Hepatocyte (in vitro differentiated cells): ENCODE results near the gene MRPL33. TPM values are rescaled to one million over a fixed set of nuclear protein-coding genes. Genes with fewer than 3 reads are reported as not detected.

Experiments
- DNase-seq: peaks from one replicate; pipeline ENCODE4 v3.0.0-alpha.2; 2016; ENCODE audit warnings: low spot score
- H2AFZ ChIP-seq: fragments of 200-600 bp; sonication (generic); 2 replicates; pipeline ENCODE4 v1.6.0; 2016; ENCODE audit warnings: antibody characterized with exemption, mild to moderate bottlenecking
- H3K27ac ChIP-seq: fragments of 200-600 bp; sonication (generic); 2 replicates; pipeline ENCODE4 v1.5.1; 2016; ENCODE audit warnings: mild to moderate bottlenecking
- H3K27me3 ChIP-seq: fragments of 200-600 bp; sonication (generic); 2 replicates; pipeline ENCODE4 v1.6.1; 2016
- H3K36me3 ChIP-seq: fragments of 200-600 bp; sonication (generic); replicated peaks from 2 replicates; pipeline ENCODE4 v1.5.1; 2016; ENCODE audit warnings: low read depth; ENCODE audit not compliant: insufficient read depth
- H3K4me1 ChIP-seq: fragments of 200-600 bp; sonication (generic); 2 replicates; pipeline ENCODE4 v1.5.1; 2016; ENCODE audit warnings: mild to moderate bottlenecking, moderate library complexity; ENCODE audit not compliant: insufficient read depth
- H3K4me2 ChIP-seq: fragments of 200-600 bp; sonication (generic); 2 replicates; pipeline ENCODE4 v1.6.0; 2016
- H3K4me3 ChIP-seq: fragments of 200-600 bp; sonication (generic); 2 replicates; pipeline ENCODE4 v1.5.1; 2016; ENCODE audit warnings: mild to moderate bottlenecking
- H3K79me2 ChIP-seq: fragments of 200-600 bp; sonication (generic); 2 replicates; pipeline ENCODE4 v1.6.0; 2017; ENCODE audit warnings: mild to moderate bottlenecking
- H3K9me2 ChIP-seq: fragments of 200-600 bp; sonication (generic); replicated peaks from 2 replicates; pipeline ENCODE4 v1.6.0; 2017; ENCODE audit warnings: mild to moderate bottlenecking; ENCODE audit not compliant: insufficient read depth
- H3K9me3 ChIP-seq: fragments of 200-600 bp; sonication (generic); 2 replicates; pipeline ENCODE4 v1.5.1; 2016; ENCODE audit warnings: low read depth, mild to moderate bottlenecking
- H4K20me1 ChIP-seq: fragments of 200-600 bp; sonication (generic); 2 replicates; pipeline ENCODE4 v1.6.0; 2016; ENCODE audit warnings: mild to moderate bottlenecking; ENCODE audit not compliant: insufficient read depth, poor library complexity, severe bottlenecking
- EZH2 ChIP-seq: fragments of 200-600 bp; sonication (generic); IDR thresholded peaks from 2 replicates; pipeline ENCODE4 v1.6.1; 2016; ENCODE audit warnings: antibody characterized with exemption, mild to moderate bottlenecking, borderline replicate concordance
- EZH2phosphoT487 ChIP-seq: fragments of 200-600 bp; sonication (generic); IDR thresholded peaks from one replicate; pipeline ENCODE4 v1.6.1; 2018; ENCODE audit warnings: antibody characterized with exemption, mild to moderate bottlenecking, low read depth, moderate library complexity; ENCODE audit not compliant: unreplicated experiment, severe bottlenecking
- WGBS: methylation state at CpG from one replicate; pipeline ENCODE4 v1.1.6; 2016; ENCODE audit warnings: low lambda C conversion rate; ENCODE audit errors: missing lambda C conversion rate; 5-methylcytosine and 5-hydroxymethylcytosine counted together
- polyA plus RNA-seq: library from polyadenylated mRNA; unstranded; fragments of >200 nt; fragmentation: Nextera tagmentation; extraction: Ambion mirVana; gene quantifications from 2 replicates; pipeline ENCODE4 v1.2.1, GENCODE V29; 2016
- total RNA-seq: library from RNA; depleted of rRNA; stranded (reverse); fragments of >200 nt; gene quantifications from 2 replicates; pipeline ENCODE4 v1.2.3, GENCODE V29; 2014
- TF ChIP-seq, protein P1 (sequence below): fragments of 200-600 bp; sonication (generic); IDR thresholded peaks from 2 replicates; pipeline ENCODE4 v1.5.1; 2016; ENCODE audit warnings: antibody characterized with exemption, mild to moderate bottlenecking; ENCODE audit not compliant: poor library complexity

MRPL33 gene
- total and polyA plus RNA-seq, 2 experiments from 2014 or later: 148 to 311 TPM

DNA sequence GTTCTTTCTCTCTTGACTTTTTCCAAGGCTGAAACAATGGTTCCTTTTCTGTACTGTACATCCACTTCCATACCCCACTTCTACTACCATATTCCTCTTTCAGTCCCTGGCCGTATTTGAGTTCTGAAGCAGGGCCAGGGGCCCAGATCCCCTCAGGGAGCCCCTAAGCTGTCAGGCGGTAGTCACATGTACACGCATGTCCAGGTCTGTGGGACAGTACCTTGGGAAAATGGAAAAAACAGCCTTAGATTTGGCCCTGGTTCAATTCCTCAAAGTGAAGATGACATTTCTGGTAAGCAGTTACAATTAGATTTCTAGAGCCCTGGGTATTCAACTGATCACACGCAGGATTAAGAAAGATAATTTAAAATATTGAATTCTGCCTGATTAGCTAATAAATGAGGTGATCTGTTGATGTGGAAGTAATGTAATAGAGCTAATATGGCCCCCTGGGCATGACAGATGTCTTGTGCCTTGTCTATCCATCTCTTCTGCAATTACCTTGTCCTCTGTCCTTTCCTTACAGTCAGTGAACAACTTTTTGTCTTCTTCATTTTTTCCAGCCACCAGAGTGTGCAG, 44.4 kb downstream of the MRPL33 start:
- Histone ChIP-seq H3K4me3 (no peak overlapping the region), H3K4me1 (no peaks in the 10 kb centered on the region), H4K20me1 (no peaks in the 10 kb centered on the region), H3K27me3 (no peaks in the 10 kb centered on the region), H3K9me2 (no peaks in the 10 kb centered on the region), H3K4me2 (no peak overlapping the region), H3K9me3 (no peaks in the 10 kb centered on the region), H3K79me2 (no peaks in the 10 kb centered on the region), H3K36me3 (no peaks in the 10 kb centered on the region), H2AFZ (no peak overlapping the region), H3K27ac (no peak overlapping the region)
- no peak for DNase-seq
- TF ChIP-seq EZH2 (no peak), EZH2phosphoT487 (no peak)
- TF ChIP-seq, protein P1, sequence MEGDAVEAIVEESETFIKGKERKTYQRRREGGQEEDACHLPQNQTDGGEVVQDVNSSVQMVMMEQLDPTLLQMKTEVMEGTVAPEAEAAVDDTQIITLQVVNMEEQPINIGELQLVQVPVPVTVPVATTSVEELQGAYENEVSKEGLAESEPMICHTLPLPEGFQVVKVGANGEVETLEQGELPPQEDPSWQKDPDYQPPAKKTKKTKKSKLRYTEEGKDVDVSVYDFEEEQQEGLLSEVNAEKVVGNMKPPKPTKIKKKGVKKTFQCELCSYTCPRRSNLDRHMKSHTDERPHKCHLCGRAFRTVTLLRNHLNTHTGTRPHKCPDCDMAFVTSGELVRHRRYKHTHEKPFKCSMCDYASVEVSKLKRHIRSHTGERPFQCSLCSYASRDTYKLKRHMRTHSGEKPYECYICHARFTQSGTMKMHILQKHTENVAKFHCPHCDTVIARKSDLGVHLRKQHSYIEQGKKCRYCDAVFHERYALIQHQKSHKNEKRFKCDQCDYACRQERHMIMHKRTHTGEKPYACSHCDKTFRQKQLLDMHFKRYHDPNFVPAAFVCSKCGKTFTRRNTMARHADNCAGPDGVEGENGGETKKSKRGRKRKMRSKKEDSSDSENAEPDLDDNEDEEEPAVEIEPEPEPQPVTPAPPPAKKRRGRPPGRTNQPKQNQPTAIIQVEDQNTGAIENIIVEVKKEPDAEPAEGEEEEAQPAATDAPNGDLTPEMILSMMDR: no peak
- 93% methylated on average over 4 of the region's 4 CpGs for WGBS

DNA sequence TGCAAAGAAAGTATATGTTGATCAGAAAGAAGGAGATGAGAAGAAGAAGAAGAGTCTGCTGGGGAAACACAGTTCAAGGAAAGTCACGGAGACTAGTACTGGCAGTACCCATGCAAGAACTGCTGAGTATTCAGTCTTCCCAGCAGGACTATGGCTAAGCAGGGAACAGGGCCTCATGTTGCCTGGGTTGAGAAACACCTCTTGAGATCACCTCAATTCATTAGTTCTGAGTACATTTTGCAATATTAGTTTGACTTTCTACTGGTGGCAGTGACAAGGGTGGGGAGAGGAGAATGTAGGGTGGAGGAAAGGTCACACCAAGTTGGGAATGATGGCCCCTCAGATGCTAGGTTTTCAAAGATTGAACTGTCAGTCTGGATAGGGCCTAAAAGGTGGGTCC, 50.5 kb downstream of the MRPL33 start:
- H3K4me3 ChIP-seq: no peak overlapping the region
- no peaks in the 10 kb centered on the region for H3K36me3 ChIP-seq
- no peaks in the 10 kb centered on the region for H3K27me3 ChIP-seq
- H2AFZ ChIP-seq: no peak overlapping the region
- TF ChIP-seq, protein P1: no peak
- no peak for TF ChIP-seq EZH2
- no peak for TF ChIP-seq EZH2phosphoT487
- 89% methylated on average over 1 of the region's 1 CpG for WGBS
- H3K4me1 ChIP-seq: no peaks in the 10 kb centered on the region
- peak overlapping the region; percentile 37 for H3K27ac ChIP-seq
- no peak overlapping the region for H3K4me2 ChIP-seq
- DNase-seq: peak; percentile 30
- no peaks in the 10 kb centered on the region for H3K79me2 ChIP-seq
- no peaks in the 10 kb centered on the region for H4K20me1 ChIP-seq
- no peaks in the 10 kb centered on the region for H3K9me2 ChIP-seq
- peaks cover 5% of the 10 kb centered on the region for H3K9me3 ChIP-seq

DNA sequence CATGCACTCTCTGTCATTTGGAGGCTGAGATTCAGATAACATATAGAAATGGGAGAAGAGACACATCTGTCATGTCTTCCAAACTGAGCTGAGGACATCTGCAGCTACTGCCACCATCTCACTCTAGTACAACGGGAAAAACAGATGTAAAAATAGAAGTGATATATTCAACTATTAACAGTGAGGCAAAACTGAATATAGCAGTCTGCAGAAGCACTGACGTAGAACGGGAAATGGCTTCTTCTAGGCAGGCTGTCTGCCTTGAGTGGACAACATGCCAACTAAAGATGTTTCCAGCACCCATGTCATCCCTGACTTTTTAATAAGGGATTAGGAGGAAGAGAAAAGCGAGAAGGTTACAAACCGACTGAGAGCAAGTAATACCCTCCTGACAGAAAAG, 51.6 kb downstream of the MRPL33 start:
- H3K4me3 ChIP-seq: no peak overlapping the region
- H3K4me1 ChIP-seq: no peaks in the 10 kb centered on the region
- TF ChIP-seq, protein P1: no peak
- TF ChIP-seq EZH2: no peak
- TF ChIP-seq EZH2phosphoT487: no peak
- no peaks in the 10 kb centered on the region for H3K79me2 ChIP-seq
- no peak overlapping the region for H3K4me2 ChIP-seq
- H3K9me3 ChIP-seq: peaks cover 5% of the 10 kb centered on the region
- H4K20me1 ChIP-seq: no peaks in the 10 kb centered on the region
- no peak overlapping the region for H3K27ac ChIP-seq
- H3K27me3 ChIP-seq: no peaks in the 10 kb centered on the region
- DNase-seq: no peak
- H2AFZ ChIP-seq: no peak overlapping the region
- H3K36me3 ChIP-seq: no peaks in the 10 kb centered on the region
- WGBS: 91% methylated on average over 5 of the region's 5 CpGs
- H3K9me2 ChIP-seq: no peaks in the 10 kb centered on the region

GRCh38 chr2:27823569-27823968, 52.0 kb downstream of the MRPL33 start:
- Histone ChIP-seq H3K79me2 (no peaks in the 10 kb centered on the region), H3K36me3 (no peaks in the 10 kb centered on the region), H3K9me2 (no peaks in the 10 kb centered on the region), H3K27ac (no peak overlapping the region), H3K27me3 (no peaks in the 10 kb centered on the region), H4K20me1 (no peaks in the 10 kb centered on the region), H3K4me1 (no peaks in the 10 kb centered on the region), H3K4me2 (no peak overlapping the region), H2AFZ (no peak overlapping the region), H3K4me3 (no peak overlapping the region), H3K9me3 (peaks cover 5% of the 10 kb centered on the region)
- WGBS: 88% methylated on average over 5 of the region's 5 CpGs
- DNase-seq: no peak
- no peak for TF ChIP-seq EZH2
- TF ChIP-seq, protein P1: no peak
- no peak for TF ChIP-seq EZH2phosphoT487
